ENCODE measurements around the gene TMEM30A.

DNA sequence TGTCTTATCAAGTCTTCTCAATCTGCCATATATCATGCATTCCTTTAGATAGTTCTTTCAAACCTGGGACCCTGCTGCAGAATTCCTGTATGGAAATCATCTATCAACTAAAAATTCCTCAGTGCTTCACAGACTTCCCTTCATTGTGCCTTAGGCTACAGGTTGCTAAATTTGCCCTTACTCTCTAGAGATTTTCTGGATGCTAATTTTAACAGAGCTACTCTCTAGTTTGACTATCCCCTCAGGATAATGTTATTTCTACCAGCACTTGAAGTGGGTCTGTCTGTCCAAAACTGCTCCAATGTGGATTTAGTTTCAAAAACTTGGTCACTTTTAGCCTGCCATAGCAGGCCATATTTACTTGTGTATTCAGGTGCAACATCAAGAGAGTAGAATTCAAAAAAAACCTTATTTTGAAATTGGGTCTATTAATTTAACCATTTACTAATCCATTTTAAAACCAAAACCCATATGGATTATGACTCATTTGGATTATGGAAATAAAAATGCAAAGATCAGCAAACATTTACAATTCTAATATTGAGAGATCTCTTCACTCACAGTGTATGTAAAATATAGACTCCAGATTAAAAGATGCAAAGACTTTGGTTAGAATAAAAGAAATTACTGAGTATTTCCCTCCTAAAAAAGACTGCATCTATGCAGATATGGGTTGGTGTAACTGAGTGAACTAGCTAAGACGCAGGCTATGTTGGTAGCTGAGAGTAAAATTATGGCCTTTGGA, 27.1 kb downstream of the TMEM30A start:
- TF ChIP-seq, protein P1, sequence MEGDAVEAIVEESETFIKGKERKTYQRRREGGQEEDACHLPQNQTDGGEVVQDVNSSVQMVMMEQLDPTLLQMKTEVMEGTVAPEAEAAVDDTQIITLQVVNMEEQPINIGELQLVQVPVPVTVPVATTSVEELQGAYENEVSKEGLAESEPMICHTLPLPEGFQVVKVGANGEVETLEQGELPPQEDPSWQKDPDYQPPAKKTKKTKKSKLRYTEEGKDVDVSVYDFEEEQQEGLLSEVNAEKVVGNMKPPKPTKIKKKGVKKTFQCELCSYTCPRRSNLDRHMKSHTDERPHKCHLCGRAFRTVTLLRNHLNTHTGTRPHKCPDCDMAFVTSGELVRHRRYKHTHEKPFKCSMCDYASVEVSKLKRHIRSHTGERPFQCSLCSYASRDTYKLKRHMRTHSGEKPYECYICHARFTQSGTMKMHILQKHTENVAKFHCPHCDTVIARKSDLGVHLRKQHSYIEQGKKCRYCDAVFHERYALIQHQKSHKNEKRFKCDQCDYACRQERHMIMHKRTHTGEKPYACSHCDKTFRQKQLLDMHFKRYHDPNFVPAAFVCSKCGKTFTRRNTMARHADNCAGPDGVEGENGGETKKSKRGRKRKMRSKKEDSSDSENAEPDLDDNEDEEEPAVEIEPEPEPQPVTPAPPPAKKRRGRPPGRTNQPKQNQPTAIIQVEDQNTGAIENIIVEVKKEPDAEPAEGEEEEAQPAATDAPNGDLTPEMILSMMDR (IDR thresholded peaks at IDR 0.05), result no peak
- TF ChIP-seq POLR2A (IDR thresholded peaks at IDR 0.05) (no peak), EP300 (IDR thresholded peaks at IDR 0.05) (no peak)

Measured in tibial nerve (tissue), 4 donors.